Lung (tissue), 15 donors: Measurements from ENCODE around the gene TGIF2LY. TPM values are rescaled to one million over a fixed set of nuclear protein-coding genes. Genes with fewer than 3 reads are reported as not detected.
"Not testable (repeated sequence)": the region's sequence is repeated elsewhere in the genome, so short reads cannot be mapped to it uniquely, and the experiment has no call there.

Experiments
- ATAC-seq: fragments of 200-7000 bp; cut with Tn5 transposase; one replicate; pipeline ENCODE4 v1.9.1; 2020; ENCODE audit warnings: moderate number of reproducible peaks; ENCODE audit not compliant: insufficient read depth, low FRiP score
- DNase-seq, 3 donors: peaks; one replicate each; pipeline ENCODE4 v3.0.0-alpha.2; 2013 to 2017
- H3K27ac ChIP-seq, 2 donors: one replicate each; pipeline ENCODE4 v1.5.1; 2013; ENCODE audit warnings: mild to moderate bottlenecking in 2 of 2, moderate library complexity in 2 of 2, control low read depth in 1 of 2, inconsistent platforms in 1 of 2, low read depth in 1 of 2, low read length in 1 of 2
- H3K27me3 ChIP-seq, 3 donors: one replicate each; pipeline ENCODE4 v1.5.1; 2013; ENCODE audit warnings: low read length in 2 of 3; ENCODE audit not compliant: control insufficient read depth in 3 of 3, insufficient read depth in 3 of 3
- H3K36me3 ChIP-seq, 4 donors: one replicate each; pipeline ENCODE4 v1.5.1; 2013; ENCODE audit warnings: low read length in 4 of 4, mild to moderate bottlenecking in 1 of 4, moderate library complexity in 1 of 4; ENCODE audit not compliant: control insufficient read depth in 4 of 4, insufficient read depth in 4 of 4
- H3K4me1 ChIP-seq, 5 donors: one replicate each; pipeline ENCODE4 v1.5.1; 2013; ENCODE audit warnings: low read length in 5 of 5, mild to moderate bottlenecking in 2 of 5, moderate library complexity in 1 of 5; ENCODE audit not compliant: control insufficient read depth in 5 of 5, insufficient read depth in 5 of 5
- H3K4me3 ChIP-seq: one replicate; pipeline ENCODE4 v1.5.1; 2013; ENCODE audit warnings: mild to moderate bottlenecking, control low read depth, moderate library complexity
- H3K9ac ChIP-seq, 2 donors: one replicate each; pipeline ENCODE4 v1.5.1; 2013; ENCODE audit warnings: low read length in 2 of 2, control low read depth in 1 of 2; ENCODE audit not compliant: insufficient read depth in 1 of 2
- H3K9me3 ChIP-seq, 4 donors: one replicate each; pipeline ENCODE4 v1.5.1; 2013; ENCODE audit warnings: low read length in 3 of 4, mild to moderate bottlenecking in 1 of 4, moderate library complexity in 1 of 4; ENCODE audit not compliant: control insufficient read depth in 4 of 4, insufficient read depth in 3 of 4
- WGBS, 2 donors: extraction: QIAGEN DNeasy Blood & Tissue Kit; methylation state at CpG; one replicate each; pipeline ENCODE4 v1.1.7; 2013; 5-methylcytosine and 5-hydroxymethylcytosine counted together
- long read RNA-seq, 5 donors: transcript quantifications; one replicate each; lab custom pipeline, GENCODE V29; 2026
- polyA plus RNA-seq, 2 donors: library from polyadenylated mRNA; stranded (reverse); fragments of 200-250 nt; gene quantifications; one replicate each; pipeline ENCODE4 v1.2.1, GENCODE V29; 2013
- small RNA-seq: library from RNA; depleted of rRNA; stranded (forward); fragments of <200 nt; gene quantifications from one replicate; pipeline ENCODE3, GENCODE V24; 2014; ENCODE audit warnings: low replicate concordance
- total RNA-seq, 2 donors: library from RNA; depleted of rRNA in 1 of 2; stranded (reverse); fragments of >200 nt in 1 of 2; gene quantifications; one replicate each; pipeline ENCODE4 v1.2.1, GENCODE V29; 2014 to 2021
- donor health status: Bipolar disorder and iron deficiency.
- donor health status: healthy.
- donor health status: DM: yes; HTN: yes; CAD: no.

The TGIF2LY gene
- total RNA-seq (not detected), polyA plus RNA-seq (not detected)
- long read RNA-seq, donor 1, result 0 reads
- long read RNA-seq, donor 2, result 0 reads
- long read RNA-seq, donor 3, result 0 reads
- long read RNA-seq, donor 4, result 0 reads
- long read RNA-seq, donor 5, result 0 reads

DNA sequence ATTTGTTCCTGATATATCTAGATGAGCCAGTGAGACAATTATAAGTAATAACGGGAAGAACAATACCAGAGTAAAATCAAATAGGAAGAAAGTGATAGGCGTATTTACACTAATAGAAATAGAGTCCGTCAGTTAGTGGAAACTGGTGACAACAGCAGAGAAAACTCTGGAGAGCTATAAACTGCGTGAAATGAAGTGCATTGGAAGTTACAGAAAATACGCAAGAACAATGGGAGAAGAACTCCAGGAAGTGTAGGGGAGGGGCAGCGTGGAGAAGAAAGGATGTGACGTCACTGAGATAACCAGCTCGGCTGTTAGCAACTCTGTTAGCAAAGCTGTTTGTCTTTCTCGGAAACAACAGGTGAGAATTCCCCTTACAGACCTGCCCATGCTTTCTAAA lies at the start of gene TGIF2LY:
Gene TGIF2LY (plus strand): TSS at position 301 of the 400 bp plus-strand sequence. CDS start 178 bp downstream, outside the sequence.
- not testable (repeated sequence) for H3K36me3 ChIP-seq, H3K9me3 ChIP-seq, H3K27me3 ChIP-seq, H3K4me3 ChIP-seq, DNase-seq, H3K9ac ChIP-seq, ATAC-seq, H3K27ac ChIP-seq, H3K4me1 ChIP-seq
- WGBS, 2 donors, result 64% methylated on average over 9 of the region's 9 CpGs; no CpG with 5 or more reads in 1 of the 2 donors

Small RNA genes within 50 kb of the gene (small RNA-seq; reads per million reads assigned to genes)
- not detected for gene PRRC2CP1
